BE2C (cell line): ENCODE results near the gene MAP4K5.

ENCODE experiments used
- DNase-seq: peaks from one replicate; pipeline ENCODE4 v3.0.0-alpha.2; 2020
- H3K27me3 ChIP-seq: fragments of 250-450 bp; sonication (Bioruptor Pico); 2 replicates; pipeline ENCODE4 v1.5.1; 2020; ENCODE audit warnings: mild to moderate bottlenecking
- H3K36me3 ChIP-seq: fragments of 250-450 bp; sonication (Bioruptor Pico); 2 replicates; pipeline ENCODE4 v1.5.1; 2020; ENCODE audit warnings: mild to moderate bottlenecking
- H3K4me1 ChIP-seq: fragments of 250-450 bp; sonication (Bioruptor Pico); 2 replicates; pipeline ENCODE4 v1.5.1; 2020
- H3K4me3 ChIP-seq: 2 replicates; pipeline ENCODE4 v1.5.1; 2011; ENCODE audit warnings: low read depth, low read length
- H3K9me3 ChIP-seq: fragments of 250-450 bp; sonication (Bioruptor Pico); 2 replicates; pipeline ENCODE4 v1.5.1; 2020
- TF ChIP-seq, protein P1 (sequence below): IDR thresholded peaks from 2 replicates; pipeline ENCODE4 v1.5.1; 2012; ENCODE audit warnings: mild to moderate bottlenecking, low read depth, low read length

Gene MAP4K5

DNA sequence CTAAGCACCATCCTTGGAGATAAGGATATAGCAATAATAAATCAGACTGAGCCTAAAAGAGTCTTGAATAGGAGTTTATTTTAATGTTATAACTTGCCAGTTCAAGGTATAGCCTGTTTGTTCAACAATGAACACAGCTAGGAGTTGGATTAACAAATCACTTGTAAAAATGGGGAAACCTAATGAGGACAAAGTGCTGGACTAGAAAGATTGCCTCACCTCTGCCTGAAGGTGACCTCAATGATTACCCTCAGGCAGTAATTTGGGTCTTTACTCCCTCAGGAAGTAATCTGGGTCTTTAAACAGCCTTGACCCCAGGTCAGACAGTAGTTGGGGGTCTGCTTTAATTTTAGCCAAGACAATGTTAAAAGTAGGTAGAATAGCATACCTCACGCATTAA, 100.2 kb downstream of the MAP4K5 start:
- TF ChIP-seq, protein P1, sequence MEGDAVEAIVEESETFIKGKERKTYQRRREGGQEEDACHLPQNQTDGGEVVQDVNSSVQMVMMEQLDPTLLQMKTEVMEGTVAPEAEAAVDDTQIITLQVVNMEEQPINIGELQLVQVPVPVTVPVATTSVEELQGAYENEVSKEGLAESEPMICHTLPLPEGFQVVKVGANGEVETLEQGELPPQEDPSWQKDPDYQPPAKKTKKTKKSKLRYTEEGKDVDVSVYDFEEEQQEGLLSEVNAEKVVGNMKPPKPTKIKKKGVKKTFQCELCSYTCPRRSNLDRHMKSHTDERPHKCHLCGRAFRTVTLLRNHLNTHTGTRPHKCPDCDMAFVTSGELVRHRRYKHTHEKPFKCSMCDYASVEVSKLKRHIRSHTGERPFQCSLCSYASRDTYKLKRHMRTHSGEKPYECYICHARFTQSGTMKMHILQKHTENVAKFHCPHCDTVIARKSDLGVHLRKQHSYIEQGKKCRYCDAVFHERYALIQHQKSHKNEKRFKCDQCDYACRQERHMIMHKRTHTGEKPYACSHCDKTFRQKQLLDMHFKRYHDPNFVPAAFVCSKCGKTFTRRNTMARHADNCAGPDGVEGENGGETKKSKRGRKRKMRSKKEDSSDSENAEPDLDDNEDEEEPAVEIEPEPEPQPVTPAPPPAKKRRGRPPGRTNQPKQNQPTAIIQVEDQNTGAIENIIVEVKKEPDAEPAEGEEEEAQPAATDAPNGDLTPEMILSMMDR = no peak
- Histone ChIP-seq H3K27me3 (no peaks in the 10 kb centered on the region), H3K9me3 (no peaks in the 10 kb centered on the region), H3K4me1 (no peaks in the 10 kb centered on the region), H3K36me3 (peaks cover 45% of the 10 kb centered on the region), H3K4me3 (no peak overlapping the region)
- no peak for DNase-seq

DNA sequence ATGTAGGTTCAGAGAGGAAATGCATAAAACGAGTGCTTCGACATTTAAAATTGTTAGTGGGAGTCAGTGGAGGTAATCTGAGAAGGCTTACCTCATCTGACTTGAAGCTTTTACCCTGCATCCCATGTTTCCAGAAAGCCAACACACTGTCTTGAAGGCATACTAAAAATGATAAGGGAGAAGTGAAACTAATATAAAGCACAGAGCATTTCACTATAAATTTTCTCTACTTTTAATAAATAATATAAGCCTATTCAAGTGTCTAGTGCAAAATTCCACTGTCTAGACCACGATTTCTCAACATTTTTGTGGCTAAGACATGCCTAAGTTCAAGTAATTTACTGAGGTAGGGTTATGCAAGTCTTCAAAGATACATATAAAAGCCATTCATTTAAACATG, 106.6 kb downstream of the MAP4K5 start:
- Histone ChIP-seq H3K4me3 (no peak overlapping the region), H3K27me3 (no peaks in the 10 kb centered on the region), H3K36me3 (peaks cover 28% of the 10 kb centered on the region), H3K4me1 (no peaks in the 10 kb centered on the region), H3K9me3 (no peaks in the 10 kb centered on the region)
- TF ChIP-seq, protein P1 = no peak
- DNase-seq = no peak

DNA sequence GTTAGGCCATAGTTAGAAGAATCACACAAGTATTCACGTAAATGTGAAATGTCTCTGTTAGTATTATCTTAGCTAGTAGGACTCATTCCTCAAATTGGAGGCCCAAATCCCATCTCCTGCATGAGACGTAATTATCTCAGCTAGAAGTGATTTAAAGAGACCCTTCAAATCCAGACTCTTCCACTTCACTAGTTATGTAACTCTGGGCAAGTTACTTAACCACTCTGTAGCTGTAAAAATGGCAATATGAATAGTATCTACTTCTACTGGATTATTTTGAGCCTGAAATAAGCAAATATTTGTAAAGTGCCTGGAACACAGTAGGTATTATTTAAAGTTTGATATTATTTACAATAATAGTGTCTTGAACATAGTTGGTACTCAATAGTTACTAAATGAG, 107.3 kb downstream of the MAP4K5 start:
- TF ChIP-seq, protein P1 = no peak
- Histone ChIP-seq H3K4me1 (no peaks in the 10 kb centered on the region), H3K4me3 (no peak overlapping the region), H3K36me3 (peaks cover 28% of the 10 kb centered on the region), H3K27me3 (no peaks in the 10 kb centered on the region), H3K9me3 (no peaks in the 10 kb centered on the region)
- no peak for DNase-seq

DNA sequence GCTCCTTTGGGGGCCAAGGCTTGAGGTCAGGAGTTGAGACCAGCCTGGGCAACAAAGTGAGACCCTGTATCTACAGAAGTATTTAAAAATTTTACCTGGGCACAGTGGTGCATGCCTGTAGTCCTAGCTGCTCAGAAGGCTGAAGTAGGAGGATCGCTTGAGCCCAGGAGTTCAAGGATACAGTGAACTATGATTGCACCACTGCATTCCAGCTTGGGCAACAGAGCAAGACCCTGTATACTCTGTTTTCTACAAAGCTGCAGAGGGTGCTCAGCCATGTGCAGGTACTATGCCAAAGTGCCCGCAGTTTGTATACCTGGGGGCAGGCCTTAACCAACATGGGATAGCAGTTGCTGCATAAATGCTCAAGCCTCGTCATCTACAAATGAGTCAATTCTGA, 108.8 kb downstream of the MAP4K5 start:
- TF ChIP-seq, protein P1 = no peak
- Histone ChIP-seq H3K27me3 (no peaks in the 10 kb centered on the region), H3K4me1 (no peaks in the 10 kb centered on the region), H3K4me3 (no peak overlapping the region), H3K36me3 (peaks cover 38% of the 10 kb centered on the region), H3K9me3 (no peaks in the 10 kb centered on the region)
- DNase-seq = no peak

DNA sequence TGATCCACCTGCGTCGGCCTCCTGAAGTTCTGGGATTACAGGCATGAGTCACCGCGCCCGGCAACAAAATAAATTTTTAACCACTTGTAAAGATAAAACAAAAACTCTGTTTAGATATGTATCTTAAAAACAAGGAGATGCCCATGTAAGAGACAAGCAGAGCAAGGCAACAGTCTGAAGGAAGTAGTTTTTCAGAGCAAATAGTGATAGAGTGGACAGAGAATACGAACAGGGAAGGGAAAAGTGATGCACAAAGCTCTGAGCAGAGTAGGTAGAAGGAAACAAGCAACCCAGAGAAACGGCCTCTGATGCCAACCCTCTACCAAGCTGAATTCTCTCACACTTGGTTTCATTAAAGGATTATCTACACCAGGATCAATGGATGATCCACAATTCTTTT, 110.9 kb downstream of the MAP4K5 start:
- peaks cover 54% of the 10 kb centered on the region for H3K36me3 ChIP-seq
- no peak overlapping the region for H3K4me3 ChIP-seq
- no peak for DNase-seq
- no peaks in the 10 kb centered on the region for H3K27me3 ChIP-seq
- H3K9me3 ChIP-seq = no peaks in the 10 kb centered on the region
- TF ChIP-seq, protein P1 = no peak
- no peaks in the 10 kb centered on the region for H3K4me1 ChIP-seq

DNA sequence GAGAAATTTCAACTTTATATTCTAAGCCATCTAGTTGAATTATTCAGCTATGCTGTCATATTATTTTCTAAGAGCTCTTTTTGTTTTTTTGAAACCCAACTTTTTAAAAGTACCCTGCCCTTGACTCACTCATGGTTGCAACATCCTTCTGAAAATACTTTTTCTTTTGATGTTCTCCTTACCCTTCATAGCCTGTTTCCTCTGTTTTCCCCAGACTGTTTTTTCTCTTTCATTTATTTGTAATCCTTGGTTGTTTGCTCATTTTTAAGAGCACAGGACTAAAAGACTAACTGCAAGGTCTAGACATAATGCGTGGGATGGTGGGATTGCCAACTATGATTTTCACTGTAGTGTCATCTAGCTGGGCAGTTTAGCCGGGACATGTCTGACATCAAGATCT, 114.5 kb downstream of the MAP4K5 start:
- Histone ChIP-seq H3K4me3 (no peak overlapping the region), H3K4me1 (no peaks in the 10 kb centered on the region), H3K27me3 (no peaks in the 10 kb centered on the region), H3K36me3 (peaks cover 32% of the 10 kb centered on the region), H3K9me3 (no peaks in the 10 kb centered on the region)
- TF ChIP-seq, protein P1 = no peak
- DNase-seq = no peak
